HFF-Myc (cell line): Measurements from ENCODE around the gene NEK3.

Experiments used
- DNase-seq: peaks from one replicate; pipeline ENCODE4 v3.0.0-alpha.2; 2011; ENCODE audit warnings: low read depth; ENCODE audit errors: extremely low read depth
- H3K4me3 ChIP-seq: replicated peaks from 2 replicates; pipeline ENCODE4 v1.5.1; 2011; ENCODE audit warnings: low read depth, mild to moderate bottlenecking, control low read depth, low read length
- CTCF ChIP-seq: IDR thresholded peaks from 2 replicates; pipeline ENCODE4 v1.5.1; 2012; ENCODE audit warnings: mild to moderate bottlenecking, low read depth, low read length, control low read depth; ENCODE audit errors: missing control alignments

NEK3 gene

GRCh38 chr13:52158629-52159158 is 703 bp downstream of the NEK3 start:
- no peak for DNase-seq
- peak overlapping the region; percentile 80 for H3K4me3 ChIP-seq
- TF ChIP-seq CTCF = no peak

GRCh38 chr13:52156724-52157261 is 2.6 kb downstream of the NEK3 start:
- H3K4me3 ChIP-seq = no peak overlapping the region
- no peak for DNase-seq
- no peak for TF ChIP-seq CTCF

- H3K4me3 ChIP-seq = no peak overlapping the region
- TF ChIP-seq CTCF = no peak
- no peak for DNase-seq
Observed at GRCh38 chr13:52155177-52155576, 4.2 kb downstream of the NEK3 start.

- TF ChIP-seq CTCF = no peak
- DNase-seq = no peak
- H3K4me3 ChIP-seq = no peak overlapping the region
Observed at GRCh38 chr13:52147225-52147624, 12.2 kb downstream of the NEK3 start.

- DNase-seq = no peak
- no peak for TF ChIP-seq CTCF
Observed at GRCh38 chr13:52141299-52141698, 18.1 kb downstream of the NEK3 start.

GRCh38 chr13:52137489-52137888 is 21.9 kb downstream of the NEK3 start:
- TF ChIP-seq CTCF = no peak
- H3K4me3 ChIP-seq = no peak overlapping the region
- no peak for DNase-seq

More at GRCh38 chr13:52141299-52141698, 18.1 kb downstream of the NEK3 start:
- H3K4me3 ChIP-seq = no peak overlapping the region

- no peak for TF ChIP-seq CTCF
- H3K4me3 ChIP-seq = no peak overlapping the region
- no peak for DNase-seq
Observed at GRCh38 chr13:52136763-52137162, 22.6 kb downstream of the NEK3 start.
